Transverse colon (tissue), 4 donors: ENCODE results near the gene NTRK2. TPM values are rescaled to one million over a fixed set of nuclear protein-coding genes. Genes with fewer than 3 reads are reported as not detected.

Experiments used
- DNase-seq: peaks from one replicate; pipeline ENCODE4 v3.0.0-alpha.2; 2019
- H3K27ac ChIP-seq, 4 donors: fragments of 200-600 bp; sonication (generic); 2 replicates each; pipeline ENCODE4 v1.5.1; 2016 to 2018; ENCODE audit warnings: inconsistent platforms in 4 of 4
- H3K27me3 ChIP-seq: fragments of 200-600 bp; sonication (generic); 2 replicates; pipeline ENCODE4 v1.5.1; 2017; ENCODE audit warnings: inconsistent platforms
- H3K36me3 ChIP-seq, 4 donors: fragments of 200-600 bp; sonication (generic); 2 replicates each; pipeline ENCODE4 v1.5.1; 2017 to 2019; ENCODE audit warnings: inconsistent platforms in 4 of 4
- H3K4me1 ChIP-seq, 4 donors: fragments of 200-600 bp; sonication (generic); 2 replicates each; pipeline ENCODE4 v1.5.1; 2017 to 2020; ENCODE audit warnings: inconsistent platforms in 4 of 4
- H3K4me3 ChIP-seq, 4 donors: fragments of 200-600 bp; sonication (generic); 1 replicate in 1 of 4; 2 replicates in 3 of 4; pipeline versions ENCODE4 v1.5.1 to v1.6.1; 2017 to 2019; ENCODE audit warnings: inconsistent platforms in 4 of 4
- H3K9me3 ChIP-seq, 2 donors: fragments of 200-600 bp; sonication (generic); 2 replicates each; pipeline ENCODE4 v1.5.1; 2017 to 2019; ENCODE audit warnings: inconsistent platforms in 2 of 2
- EP300 ChIP-seq: sonication (generic); formaldehyde crosslinking; IDR thresholded peaks from one replicate; pipeline ENCODE4 v1.6.1; 2017; ENCODE audit warnings: antibody characterized with exemption, low read depth
- POLR2A ChIP-seq: fragments of 450-650 bp; IDR thresholded peaks from one replicate; pipeline ENCODE4 v1.6.1; 2016; ENCODE audit warnings: antibody characterized with exemption, mild to moderate bottlenecking, moderate library complexity
- POLR2AphosphoS5 ChIP-seq, 3 donors: sonication (generic); formaldehyde crosslinking; IDR thresholded peaks; one replicate each; pipeline ENCODE4 v1.6.1; 2016; ENCODE audit warnings: antibody characterized with exemption in 3 of 3
- WGBS, 2 donors: methylation state at CpG; one replicate each; pipeline ENCODE4 v1.1.5; 2018; ENCODE audit warnings: low coverage in 1 of 2; 5-methylcytosine and 5-hydroxymethylcytosine counted together
- in situ Hi-C, 4 donors: fragments of 200-750 bp; cut with MboI; loops; one replicate each; pipeline versions ENCODE4 v1.15.0 to v1.15.1; 2017; ENCODE audit warnings: low sequenced_read_pairs in 3 of 4, low pct_ligation_motif_present in 1 of 4, low pct_unique_long_range_greater_than_20kb in 1 of 4
- intact Hi-C: fragments of 100-400 bp; cut with DNase I; formaldehyde crosslinking; loops from one replicate; pipeline ENCODE4 v1.15.1; 2023; ENCODE audit warnings: low total_unique reads
- total RNA-seq, 4 donors: library from RNA; depleted of rRNA; stranded (reverse); fragments of >200 nt; gene quantifications; one replicate each; pipeline ENCODE4 v1.1.0, GENCODE V29; 2016
- TF ChIP-seq, protein P1 (sequence below), 5 experiments: fragments of 200-600 bp in 3 of 5; fragments of 450-650 bp in 2 of 5; sonication (generic) in 3 of 5; IDR thresholded peaks; 1 replicate in 2 of 5; 2 replicates in 3 of 5; pipeline ENCODE4 v1.5.1; 2016 to 2017; ENCODE audit warnings: antibody characterized with exemption in 5 of 5, inconsistent platforms in 3 of 5, mild to moderate bottlenecking in 2 of 5, moderate library complexity in 1 of 5

The NTRK2 gene
- total RNA-seq, 4 donors from 2014 or later = 2.2 to 10.1 (median 6.4) TPM

DNA sequence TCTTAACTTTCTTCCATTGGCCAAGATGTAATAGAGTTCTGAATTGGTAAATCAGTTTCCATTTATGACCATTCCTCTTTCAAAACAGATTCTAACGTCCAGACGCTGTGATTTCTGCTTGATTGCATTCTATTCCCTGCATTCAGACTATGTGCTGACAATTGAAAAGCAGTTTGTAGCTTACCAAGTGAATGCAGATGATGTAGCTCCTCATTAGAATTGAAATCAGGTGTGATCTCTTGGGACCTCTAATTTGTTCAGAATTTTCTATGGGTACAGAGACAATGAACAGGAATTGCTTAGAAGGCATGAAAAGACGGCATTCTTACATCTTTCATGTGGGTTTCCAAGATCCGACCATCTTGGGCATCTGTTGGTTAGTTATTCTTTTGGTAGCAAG lies 191.9 kb downstream of the NTRK2 start:
- Histone ChIP-seq H3K36me3 (no peaks in the 10 kb centered on the region), H3K9me3 (no peaks in the 10 kb centered on the region), H3K27me3 (no peaks in the 10 kb centered on the region), H3K4me3 (no peak overlapping the region), H3K4me1 (no peaks in the 10 kb centered on the region), H3K27ac (no peak overlapping the region)
- intact Hi-C loops = loop anchor here (10.0 kb wide), 1 partner anchor 947 kb away; no protein-coding TSS in a partner anchor
- TF ChIP-seq POLR2A = no peak
- TF ChIP-seq, protein P1, sequence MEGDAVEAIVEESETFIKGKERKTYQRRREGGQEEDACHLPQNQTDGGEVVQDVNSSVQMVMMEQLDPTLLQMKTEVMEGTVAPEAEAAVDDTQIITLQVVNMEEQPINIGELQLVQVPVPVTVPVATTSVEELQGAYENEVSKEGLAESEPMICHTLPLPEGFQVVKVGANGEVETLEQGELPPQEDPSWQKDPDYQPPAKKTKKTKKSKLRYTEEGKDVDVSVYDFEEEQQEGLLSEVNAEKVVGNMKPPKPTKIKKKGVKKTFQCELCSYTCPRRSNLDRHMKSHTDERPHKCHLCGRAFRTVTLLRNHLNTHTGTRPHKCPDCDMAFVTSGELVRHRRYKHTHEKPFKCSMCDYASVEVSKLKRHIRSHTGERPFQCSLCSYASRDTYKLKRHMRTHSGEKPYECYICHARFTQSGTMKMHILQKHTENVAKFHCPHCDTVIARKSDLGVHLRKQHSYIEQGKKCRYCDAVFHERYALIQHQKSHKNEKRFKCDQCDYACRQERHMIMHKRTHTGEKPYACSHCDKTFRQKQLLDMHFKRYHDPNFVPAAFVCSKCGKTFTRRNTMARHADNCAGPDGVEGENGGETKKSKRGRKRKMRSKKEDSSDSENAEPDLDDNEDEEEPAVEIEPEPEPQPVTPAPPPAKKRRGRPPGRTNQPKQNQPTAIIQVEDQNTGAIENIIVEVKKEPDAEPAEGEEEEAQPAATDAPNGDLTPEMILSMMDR (IDR thresholded peaks at IDR 0.05) = no peak
- TF ChIP-seq POLR2AphosphoS5 (IDR thresholded peaks at IDR 0.05) = no peak
- no peak for TF ChIP-seq EP300
- no peak for DNase-seq
- 83% methylated on average over 4 of the region's 4 CpGs; no CpG with 5 or more reads in 1 of the 2 donors for WGBS, 2 donors
- in situ Hi-C loops = no loop called here

DNA sequence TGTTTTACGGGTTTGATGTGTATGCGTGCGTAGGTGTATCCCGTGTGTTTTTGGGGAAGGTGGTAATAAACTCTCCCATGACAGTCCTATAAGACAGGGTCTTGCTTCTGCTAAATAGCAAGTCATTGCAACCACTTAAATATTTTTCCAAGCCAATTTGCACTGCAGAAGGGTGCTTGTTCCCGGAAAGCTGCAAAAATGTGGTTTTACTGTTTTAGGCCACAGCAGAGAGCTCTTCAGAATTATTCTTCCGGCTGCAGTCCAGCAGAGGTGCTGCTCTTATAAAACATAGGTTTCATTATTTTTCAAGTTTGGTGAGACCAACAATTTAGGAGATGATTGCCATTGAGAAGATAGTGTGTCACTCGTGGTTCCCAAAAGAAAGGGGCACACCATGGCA lies 192.8 kb downstream of the NTRK2 start:
- Histone ChIP-seq H3K4me3 (no peak overlapping the region), H3K27me3 (no peaks in the 10 kb centered on the region), H3K9me3 (no peaks in the 10 kb centered on the region), H3K4me1 (no peaks in the 10 kb centered on the region), H3K36me3 (no peaks in the 10 kb centered on the region), H3K27ac (no peak overlapping the region)
- intact Hi-C loops = loop anchor here (10.0 kb wide), 1 partner anchor 948 kb away; no protein-coding TSS in a partner anchor
- WGBS, 2 donors = 82 to 88% methylated on average over 3 to 7 of the region's 7 CpGs
- TF ChIP-seq, protein P1 (IDR thresholded peaks at IDR 0.05) = no peak
- TF ChIP-seq EP300 (no peak), POLR2AphosphoS5 (IDR thresholded peaks at IDR 0.05) (no peak), POLR2A (no peak)
- in situ Hi-C loops = no loop called here
- no peak for DNase-seq

DNA sequence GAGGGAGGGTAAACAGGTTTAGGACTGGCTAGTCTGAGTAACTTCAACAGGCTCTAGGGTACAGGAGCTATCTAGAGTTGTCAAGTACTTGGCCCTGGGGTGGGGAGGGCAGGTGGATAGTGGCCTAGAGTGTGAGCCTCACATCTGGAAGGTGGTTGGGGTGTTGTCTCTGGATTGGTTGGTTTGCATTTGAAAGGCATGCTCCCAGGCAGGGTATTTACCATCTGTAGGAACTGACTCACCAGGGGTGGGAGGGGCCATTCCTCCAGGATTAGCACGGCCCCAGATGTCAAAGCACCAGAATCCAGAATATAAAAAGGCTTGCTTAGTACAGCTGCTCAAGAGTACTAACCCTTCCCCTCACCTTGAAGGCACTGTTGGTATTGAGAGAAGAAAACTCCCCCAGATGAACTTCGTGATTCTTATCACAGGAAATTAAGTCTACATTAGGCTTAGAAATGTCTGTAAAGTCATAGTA lies 193.3 kb downstream of the NTRK2 start:
- no peak for DNase-seq
- WGBS, 2 donors = 30% methylated on average over 2 of the region's 2 CpGs; no CpG with 5 or more reads in 1 of the 2 donors
- Histone ChIP-seq H3K27me3 (no peaks in the 10 kb centered on the region), H3K9me3 (no peaks in the 10 kb centered on the region), H3K4me1 (no peaks in the 10 kb centered on the region), H3K36me3 (no peaks in the 10 kb centered on the region), H3K4me3 (no peak overlapping the region), H3K27ac (no peak overlapping the region)
- no peak for TF ChIP-seq POLR2AphosphoS5 (IDR thresholded peaks at IDR 0.05)
- no peak for TF ChIP-seq EP300
- TF ChIP-seq, protein P1 (IDR thresholded peaks at IDR 0.05) = no peak
- TF ChIP-seq POLR2A = no peak
- intact Hi-C loops (loop anchor here (10.0 kb wide), 1 partner anchor 948 kb away; no protein-coding TSS in a partner anchor), in situ Hi-C loops (no loop called here)

DNA sequence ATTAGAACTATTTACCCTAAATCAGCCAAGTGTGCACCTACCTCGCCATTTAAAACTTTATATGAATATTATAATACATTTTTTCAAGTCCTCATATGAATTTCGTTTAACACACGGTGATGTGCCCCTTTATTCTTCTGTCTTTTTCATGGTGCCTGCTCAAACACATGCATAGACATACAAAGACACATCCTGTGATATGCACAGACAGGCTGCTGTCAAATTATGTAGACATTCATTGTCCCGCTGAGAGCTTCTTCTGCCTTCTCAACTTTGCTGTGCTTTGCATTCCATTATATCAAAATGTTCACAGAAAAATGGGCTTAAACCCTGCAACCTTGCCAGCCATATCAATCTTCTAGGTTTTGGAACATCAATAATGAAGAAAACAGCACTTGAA lies 193.8 kb downstream of the NTRK2 start:
- Histone ChIP-seq H3K27ac (no peak overlapping the region), H3K9me3 (no peaks in the 10 kb centered on the region), H3K36me3 (no peaks in the 10 kb centered on the region), H3K27me3 (no peaks in the 10 kb centered on the region), H3K4me1 (no peaks in the 10 kb centered on the region), H3K4me3 (no peak overlapping the region)
- no peak for DNase-seq
- in situ Hi-C loops = no loop called here
- TF ChIP-seq EP300 (no peak), POLR2A (no peak), POLR2AphosphoS5 (IDR thresholded peaks at IDR 0.05) (no peak)
- TF ChIP-seq, protein P1 (IDR thresholded peaks at IDR 0.05) = no peak
- 85 to 87% methylated on average over 4 of the region's 4 CpGs for WGBS, 2 donors
- intact Hi-C loops = loop anchor here (10.0 kb wide), 1 partner anchor 949 kb away; no protein-coding TSS in a partner anchor
